Lung (tissue), 12 donors: ENCODE measurements around the gene CMIP. TPM values are rescaled to one million over a fixed set of nuclear protein-coding genes. Genes with fewer than 3 reads are reported as not detected.

ENCODE experiments used
- ATAC-seq: fragments of 200-7000 bp; cut with Tn5 transposase; one replicate; pipeline ENCODE4 v1.9.1; 2020; ENCODE audit warnings: moderate number of reproducible peaks; ENCODE audit not compliant: insufficient read depth, low FRiP score
- DNase-seq, 3 donors: peaks; one replicate each; pipeline ENCODE4 v3.0.0-alpha.2; 2013 to 2017
- H3K27ac ChIP-seq, 2 donors: one replicate each; pipeline ENCODE4 v1.5.1; 2013; ENCODE audit warnings: mild to moderate bottlenecking in 2 of 2, moderate library complexity in 2 of 2, control low read depth in 1 of 2, inconsistent platforms in 1 of 2, low read depth in 1 of 2, low read length in 1 of 2
- H3K27me3 ChIP-seq, 3 donors: one replicate each; pipeline ENCODE4 v1.5.1; 2013; ENCODE audit warnings: low read length in 2 of 3; ENCODE audit not compliant: control insufficient read depth in 3 of 3, insufficient read depth in 3 of 3
- H3K36me3 ChIP-seq, 4 donors: one replicate each; pipeline ENCODE4 v1.5.1; 2013; ENCODE audit warnings: low read length in 4 of 4, mild to moderate bottlenecking in 1 of 4, moderate library complexity in 1 of 4; ENCODE audit not compliant: control insufficient read depth in 4 of 4, insufficient read depth in 4 of 4
- H3K4me1 ChIP-seq, 5 donors: one replicate each; pipeline ENCODE4 v1.5.1; 2013; ENCODE audit warnings: low read length in 5 of 5, mild to moderate bottlenecking in 2 of 5, moderate library complexity in 1 of 5; ENCODE audit not compliant: control insufficient read depth in 5 of 5, insufficient read depth in 5 of 5
- H3K4me3 ChIP-seq: one replicate; pipeline ENCODE4 v1.5.1; 2013; ENCODE audit warnings: mild to moderate bottlenecking, control low read depth, moderate library complexity
- H3K9ac ChIP-seq, 2 donors: one replicate each; pipeline ENCODE4 v1.5.1; 2013; ENCODE audit warnings: low read length in 2 of 2, control low read depth in 1 of 2; ENCODE audit not compliant: insufficient read depth in 1 of 2
- H3K9me3 ChIP-seq, 4 donors: one replicate each; pipeline ENCODE4 v1.5.1; 2013; ENCODE audit warnings: low read length in 3 of 4, mild to moderate bottlenecking in 1 of 4, moderate library complexity in 1 of 4; ENCODE audit not compliant: control insufficient read depth in 4 of 4, insufficient read depth in 3 of 4
- CTCF ChIP-seq: IDR thresholded peaks from 2 replicates; pipeline ENCODE4 v1.5.1; 2012; ENCODE audit warnings: mild to moderate bottlenecking; ENCODE audit errors: control extremely low read depth, extremely low read depth
- WGBS, 2 donors: extraction: QIAGEN DNeasy Blood & Tissue Kit; methylation state at CpG; one replicate each; pipeline ENCODE4 v1.1.7; 2013; 5-methylcytosine and 5-hydroxymethylcytosine counted together
- polyA plus RNA-seq, 2 donors: library from polyadenylated mRNA; stranded (reverse); fragments of 200-250 nt; gene quantifications; one replicate each; pipeline ENCODE4 v1.2.1, GENCODE V29; 2013
- total RNA-seq, 2 donors: library from RNA; depleted of rRNA in 1 of 2; stranded (reverse); fragments of >200 nt in 1 of 2; gene quantifications; one replicate each; pipeline ENCODE4 v1.2.1, GENCODE V29; 2014 to 2021
- donor health status: control.
- donor health status: control.
- donor health status: Bipolar disorder and iron deficiency.
- donor health status: healthy.
- donor health status: DM: yes; HTN: yes; CAD: no.

CMIP gene
- total and polyA plus RNA-seq, 4 donors = 11.8 to 80.5 (median 48.6) TPM

DNA sequence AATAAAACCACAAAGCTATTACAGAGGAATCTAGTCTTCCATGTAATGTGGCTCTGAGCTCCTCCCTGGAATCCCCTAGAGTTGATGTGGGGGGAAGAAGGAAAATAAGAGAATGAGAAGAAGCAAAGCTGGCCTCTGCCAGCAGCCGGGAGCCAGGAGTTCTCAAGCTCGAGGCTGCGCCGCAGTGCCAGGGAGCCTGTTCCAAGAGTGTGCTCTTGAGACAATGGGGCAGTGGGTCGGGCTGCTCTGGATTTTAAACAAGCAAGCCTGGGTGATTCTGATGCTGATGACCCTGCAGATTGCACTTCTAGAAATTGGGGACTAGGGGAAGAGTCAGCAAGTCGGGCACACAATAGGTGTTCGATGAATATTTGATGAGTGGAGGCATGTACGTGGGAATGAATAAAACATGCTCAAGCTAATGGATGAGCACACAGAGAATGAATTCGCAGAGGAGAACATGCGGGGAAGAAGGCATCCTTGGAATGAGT, 119.9 kb downstream of the CMIP start:
- Histone ChIP-seq H3K27ac (no peak overlapping the region), H3K4me3 (no peak overlapping the region), H3K9me3 (no peaks in the 10 kb centered on the region), H3K4me1 (peaks cover 0 to 12% (median 4%) of the 10 kb centered on the region in 5 donors), H3K27me3 (no peaks in the 10 kb centered on the region), H3K9ac (no peak overlapping the region), H3K36me3 (no peaks in the 10 kb centered on the region)
- DNase-seq (no peak), ATAC-seq (no peak)
- TF ChIP-seq CTCF = no peak
- 63 to 74% methylated on average over 10 of the region's 10 CpGs for WGBS, 2 donors

- WGBS, 2 donors = 92 to 93% methylated on average over 20 of the region's 20 CpGs
- H3K4me1 ChIP-seq = peaks cover 0 to 15% (median 4%) of the 10 kb centered on the region in 5 donors
- no peak overlapping the region for H3K4me3 ChIP-seq
- no peaks in the 10 kb centered on the region for H3K9me3 ChIP-seq
- no peaks in the 10 kb centered on the region for H3K27me3 ChIP-seq
- H3K36me3 ChIP-seq = no peaks in the 10 kb centered on the region
- DNase-seq = no peak
- TF ChIP-seq CTCF = no peak
- H3K9ac ChIP-seq = no peak overlapping the region
- no peak overlapping the region for H3K27ac ChIP-seq
- ATAC-seq = no peak
These were observed 120.9 kb downstream of the CMIP start for GRCh38 chr16:81565321-81566028.

DNA sequence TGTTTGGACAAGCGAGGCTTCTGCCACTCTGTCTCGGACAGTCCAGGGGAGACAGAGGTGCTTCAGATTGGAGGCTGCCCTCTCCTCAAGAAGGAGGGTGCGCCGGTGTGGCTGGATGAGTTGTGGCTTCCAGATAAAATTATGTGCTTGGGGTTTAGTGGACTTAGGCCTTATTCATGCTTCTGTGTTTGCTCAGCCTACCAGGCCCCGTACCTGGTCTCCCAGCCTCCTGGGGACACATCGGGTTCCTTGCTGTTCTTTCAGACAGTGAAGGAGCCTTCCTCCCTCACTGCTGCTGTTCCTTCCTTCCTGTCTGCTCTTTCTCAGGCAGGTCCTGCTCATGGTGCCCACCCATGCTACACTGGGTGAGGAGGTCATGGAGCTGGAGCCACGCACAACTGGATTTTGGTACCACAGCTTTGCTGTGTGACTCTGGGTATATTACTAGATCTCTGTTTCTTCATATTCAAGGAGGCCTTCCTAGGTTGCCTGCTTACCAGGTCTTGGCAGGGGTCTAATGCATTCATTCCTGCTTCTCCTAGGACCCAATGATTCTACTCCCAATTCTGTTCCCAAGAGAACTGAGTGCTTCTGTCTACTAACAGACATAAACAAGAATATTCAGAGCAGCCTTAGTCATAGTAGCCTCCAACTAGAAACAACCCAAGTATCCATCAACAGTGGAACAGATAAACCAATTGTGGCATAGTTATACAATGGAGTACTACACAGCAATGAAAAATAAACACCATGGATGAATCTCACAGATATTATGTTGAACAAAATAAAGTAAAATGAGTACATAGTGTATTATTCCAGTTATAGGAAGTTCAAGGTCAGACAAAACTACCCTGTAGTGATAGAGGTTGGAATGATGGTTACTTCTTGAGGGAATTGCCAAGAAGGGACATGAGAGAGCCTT, 121.7 kb downstream of the CMIP start:
- no peak for ATAC-seq
- H3K27ac ChIP-seq = no peak overlapping the region

More for the DNA sequence above, 121.7 kb downstream of the CMIP start:
- no peak for DNase-seq
- H3K27me3 ChIP-seq = no peaks in the 10 kb centered on the region
- no peaks in the 10 kb centered on the region for H3K36me3 ChIP-seq
- H3K4me3 ChIP-seq = no peak overlapping the region
- H3K4me1 ChIP-seq = peaks cover 0 to 15% (median 4%) of the 10 kb centered on the region in 5 donors
- H3K9ac ChIP-seq = no peak overlapping the region
- H3K9me3 ChIP-seq = no peaks in the 10 kb centered on the region
- WGBS, 2 donors = 93 to 94% methylated on average over 7 of the region's 7 CpGs
- no peak for TF ChIP-seq CTCF
